ENCODE results near the gene SLBP. TPM values are rescaled to one million over a fixed set of nuclear protein-coding genes. Genes with fewer than 3 reads are reported as not detected.
A peak's percentile ranks its signal among the peaks of the same experiment; 100 is the strongest.

The SLBP gene
- 45.8 TPM for polyA plus RNA-seq (2013, experiment 1 of 2)
- 48.7 TPM for polyA plus RNA-seq (2013, experiment 2 of 2)

DNA sequence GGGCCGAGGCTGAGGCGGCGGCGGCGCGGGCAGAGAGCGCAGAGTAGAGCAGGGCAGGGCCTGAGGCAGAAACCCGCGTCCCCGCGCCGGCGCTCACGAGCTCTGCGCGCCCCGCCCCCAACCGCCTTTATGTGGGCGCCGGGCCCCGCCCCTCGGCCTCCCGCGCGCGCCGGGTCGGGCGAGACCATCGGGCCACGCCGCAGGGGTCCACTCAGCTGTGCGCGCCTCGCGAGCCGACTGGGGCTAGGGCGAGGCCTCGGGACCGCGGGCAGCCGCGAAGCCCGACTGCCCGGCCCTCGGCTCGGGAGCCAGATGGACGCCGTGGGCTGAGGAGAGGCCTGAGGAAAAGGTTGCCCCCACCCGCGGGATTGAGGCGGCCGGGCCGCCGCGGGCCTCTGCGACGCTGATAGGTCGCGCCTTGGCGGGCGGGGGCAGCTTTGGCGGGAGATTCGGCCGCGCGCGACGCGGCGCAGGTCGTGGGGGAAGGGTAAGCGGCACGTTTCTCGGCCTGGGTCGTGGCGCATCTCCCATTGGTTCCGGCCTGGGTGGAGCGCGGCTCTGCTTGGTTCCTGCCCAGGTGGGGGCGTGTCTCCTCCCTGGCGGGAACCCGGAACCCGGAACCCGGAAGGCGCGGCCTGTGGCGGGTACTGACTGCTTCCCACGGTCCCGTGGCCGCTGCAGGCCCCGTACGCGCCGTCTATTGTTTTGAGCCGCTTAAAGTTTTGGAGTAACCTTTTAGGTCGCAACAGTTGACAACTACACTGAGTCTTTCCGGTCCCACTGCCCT, at the start of gene SLBP:
Gene SLBP, minus strand, starts transcription at position 104 of the 787 bp plus-strand sequence. CDS start 131 bp downstream, outside the sequence.
- H3K18ac ChIP-seq (ENCODE audit: low read depth in 1 of 2, low read length in 2 of 2), result peak within 1 kb of the TSS; percentile 97 to 99
- H3K4me3 ChIP-seq (ENCODE audit: insufficient read depth in 1 of 2, low read depth in 1 of 2, low read length in 2 of 2), result peak within 1 kb of the TSS; percentile 98 to 99
- H2BK120ac ChIP-seq (ENCODE audit: low read depth, low read length), result peak within 1 kb of the TSS; percentile 99
- peak within 1 kb of the TSS; percentile 54 for H3K27ac ChIP-seq (ENCODE audit: low read length, poor library complexity, severe bottlenecking)
- H3K14ac ChIP-seq (ENCODE audit: low read length in 2 of 2), result peak within 1 kb of the TSS in 1 of 2 experiments; percentile 98
- peak within 1 kb of the TSS; percentile 94 for H4K8ac ChIP-seq (ENCODE audit: low read length)
- DNase-seq, result peak; percentile 93
- no peaks in the 10 kb centered on the region for H3K9me3 ChIP-seq (ENCODE audit: control insufficient read depth, low read length)
- H3K79me1 ChIP-seq (replicated peaks; ENCODE audit: low read length, poor library complexity, severe bottlenecking), result peaks cover 22% of the 10 kb centered on the region
- under 1% methylated on average over 91 of the region's 98 CpGs for WGBS
- H3K36me3 ChIP-seq (ENCODE audit: control insufficient read depth in 1 of 2, insufficient read depth in 2 of 2, low read depth in 1 of 2, low read length in 2 of 2), result peaks cover 20 to 25% of the 10 kb centered on the region in 2 experiments
- peak within 1 kb of the TSS; percentile 98 to 99 for H3K4ac ChIP-seq (ENCODE audit: low read depth in 1 of 2, low read length in 2 of 2)
- H4K91ac ChIP-seq (ENCODE audit: low read length), result peak within 1 kb of the TSS; percentile 94
- peak within 1 kb of the TSS; percentile 98 for H3K9ac ChIP-seq (ENCODE audit: low read length)
- peak within 1 kb of the TSS; percentile 93 for H3K4me2 ChIP-seq (ENCODE audit: low read length, poor library complexity, severe bottlenecking)
- H2AK5ac ChIP-seq (ENCODE audit: low read length, severe bottlenecking), result no peak within 1 kb of the TSS
- H2AFZ ChIP-seq (ENCODE audit: low read depth, low read length), result peak within 1 kb of the TSS; percentile 90
- H3K23ac ChIP-seq (ENCODE audit: low read length in 2 of 2), result peak within 1 kb of the TSS in 1 of 2 experiments; percentile 96
- no peaks in the 10 kb centered on the region for H3K27me3 ChIP-seq (ENCODE audit: control insufficient read depth in 1 of 2, insufficient read depth in 1 of 2, low read length in 2 of 2)
- peak within 1 kb of the TSS; percentile 99 for H2BK5ac ChIP-seq (ENCODE audit: low read depth, low read length, poor library complexity, severe bottlenecking)
- peaks cover 22% of the 10 kb centered on the region for H3K4me1 ChIP-seq (ENCODE audit: control insufficient read depth, insufficient read depth, low read depth, low read length)
- H2BK15ac ChIP-seq (ENCODE audit: low read depth, poor library complexity, severe bottlenecking), result peak within 1 kb of the TSS; percentile 93
- H2BK12ac ChIP-seq (ENCODE audit: low read length in 2 of 2), result peak within 1 kb of the TSS in 1 of 2 experiments; percentile 99

DNA sequence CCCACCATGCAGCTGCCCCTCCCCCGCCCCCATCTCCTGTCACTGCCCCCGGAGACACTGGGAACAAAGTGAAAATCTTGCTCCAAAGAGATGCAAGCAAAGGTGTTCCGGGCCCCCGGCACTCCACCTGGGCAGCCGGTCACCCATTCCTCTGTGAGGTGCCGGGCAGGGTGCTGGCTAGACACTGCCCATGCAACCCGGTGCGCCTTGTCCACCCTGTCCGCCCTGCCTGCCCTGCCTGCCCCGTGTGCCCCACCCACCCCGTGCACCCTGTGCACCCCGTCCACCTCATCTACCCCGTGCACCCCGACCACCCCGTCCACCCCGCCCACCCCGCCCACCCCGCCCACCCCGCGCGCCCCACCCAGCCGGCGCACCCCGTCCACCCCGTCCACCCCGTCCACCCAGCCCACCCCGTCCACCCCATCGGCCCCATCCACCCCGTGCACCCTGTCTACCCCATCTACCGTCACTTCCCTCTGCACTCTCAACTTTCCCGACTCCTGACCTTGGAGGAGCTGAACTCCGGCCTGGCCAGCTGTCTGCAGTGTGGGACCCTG, 49.1 kb upstream of the SLBP start:
- Histone ChIP-seq H3K27ac (ENCODE audit: low read length, poor library complexity, severe bottlenecking) (no peak overlapping the region), H3K18ac (ENCODE audit: low read depth in 1 of 2, low read length in 2 of 2) (no peak overlapping the region), H2BK15ac (ENCODE audit: low read depth, poor library complexity, severe bottlenecking) (no peak overlapping the region), H2AFZ (ENCODE audit: low read depth, low read length) (no peak overlapping the region), H3K9me3 (ENCODE audit: control insufficient read depth, low read length) (no peaks in the 10 kb centered on the region), H4K8ac (ENCODE audit: low read length) (no peak overlapping the region), H3K4me3 (ENCODE audit: insufficient read depth in 1 of 2, low read depth in 1 of 2, low read length in 2 of 2) (no peak overlapping the region), H2BK120ac (ENCODE audit: low read depth, low read length) (no peak overlapping the region), H3K4ac (ENCODE audit: low read depth in 1 of 2, low read length in 2 of 2) (no peak overlapping the region), H3K27me3 (ENCODE audit: control insufficient read depth in 1 of 2, insufficient read depth in 1 of 2, low read length in 2 of 2) (peaks cover 0 to 19% of the 10 kb centered on the region in 2 experiments), H2AK5ac (ENCODE audit: low read length, severe bottlenecking) (no peak overlapping the region), H2BK12ac (ENCODE audit: low read length in 2 of 2) (no peak overlapping the region), H4K91ac (ENCODE audit: low read length) (no peak overlapping the region), H3K4me2 (ENCODE audit: low read length, poor library complexity, severe bottlenecking) (no peak overlapping the region), H3K9ac (ENCODE audit: low read length) (no peak overlapping the region), H2BK5ac (ENCODE audit: low read depth, low read length, poor library complexity, severe bottlenecking) (no peak overlapping the region), H3K36me3 (ENCODE audit: control insufficient read depth in 1 of 2, insufficient read depth in 2 of 2, low read depth in 1 of 2, low read length in 2 of 2) (no peaks in the 10 kb centered on the region), H3K14ac (ENCODE audit: low read length in 2 of 2) (no peak overlapping the region), H3K79me1 (replicated peaks; ENCODE audit: low read length, poor library complexity, severe bottlenecking) (no peaks in the 10 kb centered on the region), H3K23ac (ENCODE audit: low read length in 2 of 2) (no peak overlapping the region), H3K4me1 (ENCODE audit: control insufficient read depth, insufficient read depth, low read depth, low read length) (peaks cover 31% of the 10 kb centered on the region)
- WGBS, result 79% methylated on average over 12 of the region's 32 CpGs
- no peak for DNase-seq

DNA sequence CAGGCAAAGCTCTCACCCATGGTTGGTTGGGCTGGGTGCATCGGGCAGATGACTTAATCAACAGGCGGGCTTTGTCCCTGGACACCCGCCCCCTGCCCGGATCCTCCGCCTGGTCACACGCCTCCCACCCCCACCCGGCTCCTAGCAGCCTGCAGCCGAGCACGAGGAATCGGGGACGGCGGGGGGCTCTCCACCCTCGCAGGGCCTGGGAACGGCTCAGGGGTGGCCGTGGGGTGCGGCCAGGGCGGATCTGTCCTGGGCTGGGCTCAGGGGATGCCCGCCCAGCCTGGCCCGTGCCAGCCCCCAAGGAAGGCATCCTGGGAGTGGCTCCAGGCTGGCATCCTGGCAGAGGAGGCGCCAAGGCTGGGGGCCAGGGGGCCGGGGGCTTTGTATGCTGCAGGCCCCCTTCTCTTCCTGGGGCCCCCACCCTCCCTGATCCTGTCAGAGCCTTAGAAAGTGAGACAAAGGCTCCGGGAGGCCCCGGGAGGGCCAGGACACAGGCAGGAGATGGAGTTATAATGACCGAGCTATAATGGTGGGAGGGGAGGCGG, 48.5 kb upstream of the SLBP start:
- Histone ChIP-seq H3K36me3 (ENCODE audit: control insufficient read depth in 1 of 2, insufficient read depth in 2 of 2, low read depth in 1 of 2, low read length in 2 of 2) (no peaks in the 10 kb centered on the region), H3K27me3 (ENCODE audit: control insufficient read depth in 1 of 2, insufficient read depth in 1 of 2, low read length in 2 of 2) (peaks cover 0 to 15% of the 10 kb centered on the region in 2 experiments), H2BK5ac (ENCODE audit: low read depth, low read length, poor library complexity, severe bottlenecking) (no peak overlapping the region), H2BK15ac (ENCODE audit: low read depth, poor library complexity, severe bottlenecking) (peak overlapping the region; percentile 15), H3K18ac (ENCODE audit: low read depth in 1 of 2, low read length in 2 of 2) (no peak overlapping the region), H4K91ac (ENCODE audit: low read length) (no peak overlapping the region), H2BK120ac (ENCODE audit: low read depth, low read length) (no peak overlapping the region), H2BK12ac (ENCODE audit: low read length in 2 of 2) (no peak overlapping the region), H3K9ac (ENCODE audit: low read length) (no peak overlapping the region), H3K4me1 (ENCODE audit: control insufficient read depth, insufficient read depth, low read depth, low read length) (peaks cover 25% of the 10 kb centered on the region), H3K9me3 (ENCODE audit: control insufficient read depth, low read length) (no peaks in the 10 kb centered on the region), H2AFZ (ENCODE audit: low read depth, low read length) (no peak overlapping the region), H3K4me3 (ENCODE audit: insufficient read depth in 1 of 2, low read depth in 1 of 2, low read length in 2 of 2) (no peak overlapping the region), H3K4me2 (ENCODE audit: low read length, poor library complexity, severe bottlenecking) (no peak overlapping the region), H2AK5ac (ENCODE audit: low read length, severe bottlenecking) (no peak overlapping the region), H3K23ac (ENCODE audit: low read length in 2 of 2) (no peak overlapping the region), H3K4ac (ENCODE audit: low read depth in 1 of 2, low read length in 2 of 2) (no peak overlapping the region), H3K79me1 (replicated peaks; ENCODE audit: low read length, poor library complexity, severe bottlenecking) (no peaks in the 10 kb centered on the region), H3K27ac (ENCODE audit: low read length, poor library complexity, severe bottlenecking) (no peak overlapping the region), H4K8ac (ENCODE audit: low read length) (no peak overlapping the region), H3K14ac (ENCODE audit: low read length in 2 of 2) (no peak overlapping the region)
- 84% methylated on average over 21 of the region's 25 CpGs for WGBS
- DNase-seq, result no peak

DNA sequence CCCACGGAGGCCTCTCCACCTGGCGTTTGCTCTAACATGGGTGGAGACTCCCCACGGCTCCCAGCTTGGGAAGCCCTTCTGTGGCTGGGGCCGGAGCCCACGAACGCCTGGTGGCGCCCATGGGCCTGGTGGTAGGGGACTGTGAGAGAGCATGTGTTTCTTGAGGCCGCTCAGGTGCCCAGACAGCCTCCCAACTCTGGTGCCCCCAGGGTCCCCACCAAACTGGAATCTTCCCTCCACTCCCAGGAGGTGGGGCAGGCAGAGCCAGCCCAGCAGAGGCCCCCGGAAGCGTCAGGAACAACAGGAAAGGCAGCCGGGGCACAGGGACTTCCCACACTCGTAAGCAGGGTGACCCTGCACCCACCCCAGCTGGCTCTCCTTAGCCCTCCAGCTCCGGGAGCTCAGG, 47.7 kb upstream of the SLBP start:
- no peak overlapping the region for H3K4me3 ChIP-seq (ENCODE audit: insufficient read depth in 1 of 2, low read depth in 1 of 2, low read length in 2 of 2)
- H3K27ac ChIP-seq (ENCODE audit: low read length, poor library complexity, severe bottlenecking), result no peak overlapping the region
- H2BK15ac ChIP-seq (ENCODE audit: low read depth, poor library complexity, severe bottlenecking), result no peak overlapping the region
- H3K23ac ChIP-seq (ENCODE audit: low read length in 2 of 2), result no peak overlapping the region
- H3K4me2 ChIP-seq (ENCODE audit: low read length, poor library complexity, severe bottlenecking), result no peak overlapping the region
- no peak overlapping the region for H3K9ac ChIP-seq (ENCODE audit: low read length)
- no peaks in the 10 kb centered on the region for H3K36me3 ChIP-seq (ENCODE audit: control insufficient read depth in 1 of 2, insufficient read depth in 2 of 2, low read depth in 1 of 2, low read length in 2 of 2)
- H3K9me3 ChIP-seq (ENCODE audit: control insufficient read depth, low read length), result no peaks in the 10 kb centered on the region
- H2BK5ac ChIP-seq (ENCODE audit: low read depth, low read length, poor library complexity, severe bottlenecking), result no peak overlapping the region
- H3K4me1 ChIP-seq (ENCODE audit: control insufficient read depth, insufficient read depth, low read depth, low read length), result peaks cover 26% of the 10 kb centered on the region
- no peaks in the 10 kb centered on the region for H3K79me1 ChIP-seq (replicated peaks; ENCODE audit: low read length, poor library complexity, severe bottlenecking)
- H4K8ac ChIP-seq (ENCODE audit: low read length), result peak overlapping the region; percentile 47
- H2BK120ac ChIP-seq (ENCODE audit: low read depth, low read length), result no peak overlapping the region
- H3K18ac ChIP-seq (ENCODE audit: low read depth in 1 of 2, low read length in 2 of 2), result no peak overlapping the region
- no peak overlapping the region for H2AFZ ChIP-seq (ENCODE audit: low read depth, low read length)
- no peak overlapping the region for H3K14ac ChIP-seq (ENCODE audit: low read length in 2 of 2)
- H3K27me3 ChIP-seq (ENCODE audit: control insufficient read depth in 1 of 2, insufficient read depth in 1 of 2, low read length in 2 of 2), result peaks cover 0 to 14% of the 10 kb centered on the region in 2 experiments
- no peak overlapping the region for H3K4ac ChIP-seq (ENCODE audit: low read depth in 1 of 2, low read length in 2 of 2)
- no peak overlapping the region for H2BK12ac ChIP-seq (ENCODE audit: low read length in 2 of 2)
- 74% methylated on average over 13 of the region's 13 CpGs for WGBS
- no peak overlapping the region for H2AK5ac ChIP-seq (ENCODE audit: low read length, severe bottlenecking)
- no peak for DNase-seq
- H4K91ac ChIP-seq (ENCODE audit: low read length), result no peak overlapping the region
